AG04450 (cell line): ENCODE measurements around the gene ABHD4. TPM values are rescaled to one million over a fixed set of nuclear protein-coding genes. Genes with fewer than 3 reads are reported as not detected.

Source experiments
- CTCF ChIA-PET: fragments of 300-600, 350-600 bp; formaldehyde crosslinking; extraction: SDS; loops from one replicate; lab custom pipeline; 2022; ENCODE audit warnings: antibody characterized with exemption, inconsistent platforms; lab: Charles Lee
- POLR2A ChIA-PET: fragments of 350-600 bp; formaldehyde crosslinking; extraction: SDS; loops from one replicate; lab custom pipeline; 2021; ENCODE audit warnings: antibody characterized with exemption, inconsistent platforms; lab: Yijun Ruan, JAX
- DNase-seq: peaks from one replicate; pipeline ENCODE4 v3.0.0-alpha.2; 2011; ENCODE audit warnings: low read depth, low spot score
- H3K27ac ChIP-seq: one replicate; pipeline ENCODE4 v1.5.1; 2012; ENCODE audit warnings: low read depth, low read length, control low read depth
- H3K27me3 ChIP-seq: one replicate; pipeline ENCODE4 v1.6.0; 2012; ENCODE audit warnings: low read length; ENCODE audit not compliant: control insufficient read depth, insufficient read depth
- H3K4me3 ChIP-seq: 2 replicates; pipeline ENCODE4 v1.5.1; 2011; ENCODE audit warnings: mild to moderate bottlenecking, low read depth, low read length, control low read depth
- H3K9me3 ChIP-seq: 2 replicates; pipeline ENCODE4 v1.5.1; 2012; ENCODE audit warnings: low read length; ENCODE audit not compliant: control insufficient read depth, insufficient read depth
- CTCF ChIP-seq: IDR thresholded peaks from 2 replicates; pipeline ENCODE4 v1.5.1; 2011; ENCODE audit warnings: low read depth, low read length, control low read depth, inconsistent platforms
- polyA plus RNA-seq: library from polyadenylated mRNA; depleted of rRNA; stranded (reverse); fragments of >200 nt; gene quantifications from 2 replicates; pipeline ENCODE4 v1.2.3, GENCODE V29; 2011

The ABHD4 gene
- polyA plus RNA-seq, 1 experiment = 42.1 TPM

DNA sequence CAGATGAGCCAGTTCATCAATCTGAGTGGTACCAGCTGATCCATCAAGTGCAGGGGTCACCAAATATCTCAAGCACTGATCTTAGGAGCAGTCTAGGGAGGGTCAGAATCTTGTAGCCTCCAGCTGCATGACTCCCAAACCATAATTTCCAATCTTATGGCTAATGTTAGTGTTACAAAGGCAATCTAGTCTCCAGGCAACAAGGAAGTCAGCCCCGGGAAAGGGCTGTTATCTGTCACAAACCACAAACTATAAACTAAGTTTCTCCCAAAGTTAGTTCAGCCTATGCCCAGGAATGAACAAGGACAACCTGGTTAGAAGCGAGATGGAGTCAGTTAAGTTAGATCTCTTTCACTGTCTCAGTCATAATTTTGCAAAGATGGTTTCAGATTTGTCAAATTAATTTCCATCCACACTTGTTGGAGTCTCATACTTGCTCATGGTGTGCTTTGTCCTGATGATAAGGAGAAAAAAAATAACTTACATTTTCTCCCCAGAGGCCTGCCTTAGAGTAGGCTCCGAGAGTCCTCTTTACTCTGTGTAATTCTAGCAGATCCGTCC lies 3.9 kb upstream of the ABHD4 start:
- Histone ChIP-seq H3K27me3 (no peaks in the 10 kb centered on the region), H3K4me3 (no peak overlapping the region), H3K9me3 (no peaks in the 10 kb centered on the region), H3K27ac (no peak overlapping the region)
- ChIA-PET POLR2A (interaction anchor here (1.0 kb wide), 1 partner anchor 257 kb away, joined by 3 read pairs; no protein-coding TSS in a partner anchor), CTCF (interaction anchor here (0.5 to 1.6 kb wide), 5 partner anchors 24 to 160 kb away, joined by 3 to 14 read pairs (median 3); no protein-coding TSS in a partner anchor)
- no peak for TF ChIP-seq CTCF
- no peak for DNase-seq

- no peak for TF ChIP-seq CTCF
- ChIA-PET CTCF (interaction anchor here (0.7 to 1.4 kb wide), 4 partner anchors 21 to 275 kb away, joined by 3 to 4 read pairs (median 3); partner anchors contain the start of gene LRP10), POLR2A (no interaction called here)
Observed at GRCh38 chr14:22596354-22596879, 1.7 kb upstream of the ABHD4 start.

GRCh38 chr14:22597265-22597664 lies 835 bp upstream of the ABHD4 start:
- Histone ChIP-seq H3K4me3 (no peak overlapping the region), H3K27me3 (no peaks in the 10 kb centered on the region), H3K27ac (no peak overlapping the region), H3K9me3 (no peaks in the 10 kb centered on the region)
- POLR2A ChIA-PET = interaction anchor here (0.7 to 2.3 kb wide), 2 partner anchors 8 to 11 kb away, joined by 3 to 12 read pairs; partner anchors contain the start of gene DAD1
- TF ChIP-seq CTCF = no peak
- CTCF ChIA-PET = interaction anchor here (1.1 to 3.9 kb wide), 6 partner anchors 27 to 274 kb away, joined by 3 to 21 read pairs (median 4); partner anchors contain the start of gene LRP10
- DNase-seq = no peak

More at GRCh38 chr14:22596354-22596879, 1.7 kb upstream of the ABHD4 start:
- Histone ChIP-seq H3K9me3 (no peaks in the 10 kb centered on the region), H3K27me3 (no peaks in the 10 kb centered on the region), H3K27ac (no peak overlapping the region), H3K4me3 (no peak overlapping the region)
- DNase-seq = no peak

DNA sequence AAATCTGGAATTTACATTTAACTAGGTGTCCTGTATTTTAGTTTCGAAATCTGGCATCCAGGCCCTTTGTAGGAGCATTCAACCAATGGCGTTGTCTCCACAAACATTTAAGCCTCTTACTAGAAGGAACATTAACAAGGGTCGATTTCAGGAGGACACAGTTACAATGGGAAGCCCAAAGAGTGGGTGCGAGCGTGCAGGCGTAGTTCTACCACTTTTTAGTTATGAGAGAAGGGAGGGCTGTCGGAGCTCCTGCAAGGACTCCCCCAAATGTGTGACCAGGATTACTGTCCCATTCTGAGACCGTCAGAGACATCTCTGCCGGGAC lies 365 bp upstream of the ABHD4 start:
- Histone ChIP-seq H3K4me3 (peak overlapping the region; percentile 97), H3K27ac (no peak overlapping the region), H3K27me3 (no peaks in the 10 kb centered on the region), H3K9me3 (no peaks in the 10 kb centered on the region)
- ChIA-PET POLR2A (interaction anchor here (0.7 to 2.3 kb wide), 2 partner anchors 8 to 12 kb away, joined by 3 to 12 read pairs; partner anchors contain the start of gene DAD1), CTCF (interaction anchor here (1.1 to 3.9 kb wide), 5 partner anchors 15 to 273 kb away, joined by 3 to 21 read pairs (median 5); partner anchors contain the start of gene LRP10)
- TF ChIP-seq CTCF = no peak
- no peak for DNase-seq

DNA sequence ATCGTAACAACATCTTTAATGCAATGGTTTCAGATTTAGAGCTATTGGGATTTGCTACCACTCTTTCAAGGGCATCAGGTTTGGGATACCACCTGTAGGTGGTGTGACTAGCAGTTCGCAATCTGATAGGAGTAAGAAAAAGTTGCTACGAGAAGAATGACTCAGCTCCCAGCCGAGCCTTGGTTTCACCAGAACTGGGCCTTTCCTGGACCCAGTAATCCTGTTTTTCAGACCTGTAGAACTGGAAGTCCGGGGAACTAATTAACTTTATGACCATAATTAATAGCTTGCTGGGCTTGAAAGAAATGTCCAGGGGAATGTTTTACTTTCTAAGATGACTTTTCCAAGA lies 770 bp downstream of the ABHD4 start:
- CTCF ChIA-PET = interaction anchor here (0.8 to 4.4 kb wide), 14 partner anchors 9 to 274 kb away, joined by 3 to 47 read pairs (median 4); partner anchors contain the start of genes DAD1 and OXA1L
- POLR2A ChIA-PET = interaction anchor here (1.0 to 2.3 kb wide), 3 partner anchors 9 to 408 kb away, joined by 3 to 12 read pairs (median 6); partner anchors contain the start of gene DAD1
- H3K27ac ChIP-seq = peak overlapping the region; percentile 89
- peak overlapping the region; percentile 97 for H3K4me3 ChIP-seq
- no peaks in the 10 kb centered on the region; the same call in 1 of the 2 replicates for H3K9me3 ChIP-seq
- H3K27me3 ChIP-seq = no peaks in the 10 kb centered on the region
- TF ChIP-seq CTCF = peak; percentile 43
- no peak for DNase-seq
